ENCODE measurements around the gene PELI3. TPM values are rescaled to one million over a fixed set of nuclear protein-coding genes. Genes with fewer than 3 reads are reported as not detected.

Gene PELI3
- total and polyA plus RNA-seq, 10 of the 15 experiments (the other 5 are each of a cell fraction or from before 2014, with no cell fraction given), result 0.14 to 1.5 (median 0.66) TPM

DNA sequence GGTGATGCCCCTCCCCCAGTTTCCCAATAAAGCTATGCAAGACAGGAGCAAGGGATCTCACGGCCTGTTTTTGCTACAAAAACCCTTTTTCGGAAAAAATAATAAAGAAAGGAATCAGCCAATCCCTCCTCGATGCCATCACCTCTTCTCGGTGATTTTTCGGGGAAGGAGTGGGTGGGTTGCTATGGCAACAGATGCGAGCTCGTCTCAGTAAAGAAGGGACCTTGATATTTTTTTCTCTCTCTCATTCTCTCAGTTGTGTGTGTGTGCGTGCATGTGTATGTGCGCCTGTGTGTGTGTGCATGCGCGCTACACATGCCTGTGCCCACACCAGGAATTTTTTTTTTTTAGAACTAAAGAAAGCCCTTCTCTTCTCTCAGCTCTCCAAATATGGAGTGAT is 49.7 kb upstream of the PELI3 start:
- ATAC-seq, result no peak
- ChIA-PET CTCF (interaction anchor here (0.5 to 2.0 kb wide), 9 partner anchors 14 to 505 kb away, joined by 3 to 18 read pairs (median 4); partner anchors contain the start of genes DPP3 and MRPL11), POLR2A (no interaction called here), RAD21 (ENCODE audit: unreplicated experiment) (interaction anchor here (1.6 kb wide), 1 partner anchor 128 kb away, joined by 6 read pairs; the partner anchor contains the start of gene YIF1A), SMC1A (ENCODE audit: uncharacterized antibody, unreplicated experiment) (interaction anchor here (0.7 to 1.5 kb wide), 2 partner anchors 8 to 10 kb away, joined by 3 to 5 read pairs; no protein-coding TSS in a partner anchor)
- H3K27ac ChIP-seq (ENCODE audit: control insufficient read depth, insufficient read depth), result no peak overlapping the region
- H3K27me3 ChIP-seq (replicated peaks in 1 of 2; ENCODE audit: control insufficient read depth in 2 of 2, insufficient read depth in 2 of 2, low read length in 1 of 2), result peaks cover 0 to 8% of the 10 kb centered on the region in 2 experiments; a peak in 2 of 4 replicates
- H3K36me3 ChIP-seq (ENCODE audit: control insufficient read depth in 2 of 2, insufficient read depth in 2 of 2, low read length in 1 of 2), result no peaks in the 10 kb centered on the region
- no peak overlapping the region for H2AFZ ChIP-seq (ENCODE audit: control insufficient read depth, low read depth, low read length)
- BruUV-seq (replicated peaks), result no TSS peak
- no peaks in the 10 kb centered on the region for H3K79me2 ChIP-seq (ENCODE audit: control insufficient read depth, insufficient read depth, low read length)
- H3K4me3 ChIP-seq, result no peak overlapping the region
- H3K4me2 ChIP-seq (ENCODE audit: control insufficient read depth, insufficient read depth), result no peak overlapping the region
- no peak for DNase-seq (ENCODE audit: low read depth, low spot score)
- peaks cover 3% of the 10 kb centered on the region; the same call in 1 of the 2 replicates for H3K4me1 ChIP-seq (ENCODE audit: control insufficient read depth, insufficient read depth, low read length)
- H4K20me1 ChIP-seq (ENCODE audit: control insufficient read depth, insufficient read depth), result peaks cover 4% of the 10 kb centered on the region; the same call in 1 of the 2 replicates
- WGBS (ENCODE audit: insufficient coverage, insufficient replicate concordance, low lambda C conversion rate, missing lambda C conversion rate), result 17% methylated on average over 11 of the region's 11 CpGs
- H3K9ac ChIP-seq (ENCODE audit: control insufficient read depth, insufficient read depth, low read length), result no peak overlapping the region
- in situ Hi-C loops (cut with MboI), result no loop called here
- no peak for FAIRE-seq
- intact Hi-C loops (cut with micrococcal nuclease; ENCODE audit: unreplicated experiment), result no loop called here
- TF ChIP-seq BMI1 (IDR thresholded peaks at IDR 0.05; ENCODE audit: borderline replicate concordance) (peak; percentile 72; the same call in 1 of the 2 replicates), EGR1 (IDR thresholded peaks at IDR 0.05; ENCODE audit: borderline replicate concordance in 1 of 2, low read depth in 2 of 2, low read length in 2 of 2) (peak in 1 of 2 experiments; percentile 58; a peak in 1 of 3 replicates), PAX8 (IDR thresholded peaks at IDR 0.05) (no peak)
- H3K9me3 ChIP-seq (replicated peaks; ENCODE audit: control insufficient read depth, insufficient read depth, low read length), result no peaks in the 10 kb centered on the region; the same call in 2 of the 3 replicates

DNA sequence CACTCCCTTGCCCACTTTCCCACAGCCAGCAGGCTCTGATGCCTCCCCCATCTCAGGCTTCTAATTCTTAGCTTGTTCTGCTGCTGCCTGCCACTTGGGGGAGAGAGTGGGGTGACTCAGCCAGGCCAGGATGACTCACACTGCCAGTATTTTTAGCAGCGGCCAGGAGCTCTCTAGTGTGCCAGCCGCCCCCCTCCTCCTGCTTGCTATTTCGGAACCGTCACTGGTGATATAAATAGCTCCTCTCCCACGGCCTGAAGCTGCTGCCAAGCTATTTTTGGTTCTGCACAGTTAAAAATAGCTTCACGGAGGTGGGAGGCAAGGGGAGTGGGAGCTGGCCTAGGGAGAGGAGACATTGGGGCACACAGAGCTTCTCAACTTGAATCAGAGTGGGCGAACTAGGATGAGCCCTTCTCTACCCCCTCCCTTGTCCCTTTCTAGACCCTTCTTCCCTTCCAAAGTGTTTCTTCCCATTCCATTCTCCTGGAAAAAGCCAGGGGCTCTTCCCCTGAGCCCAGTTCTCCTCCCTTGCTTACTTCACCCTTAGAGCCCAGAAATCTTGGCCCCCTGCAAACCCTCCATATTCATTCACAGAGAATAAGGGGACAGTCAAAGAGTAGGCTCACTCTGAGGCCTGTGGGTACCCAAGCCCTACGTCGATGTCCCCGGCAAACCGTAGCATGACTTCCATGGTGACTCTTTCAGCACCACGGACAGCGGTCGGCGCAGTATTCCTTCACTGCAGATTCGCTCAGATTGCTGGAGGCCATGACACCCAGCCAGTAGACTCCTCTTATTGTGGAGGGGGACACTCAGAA is 48.3 kb upstream of the PELI3 start:
- Histone ChIP-seq H3K9me3 (replicated peaks; ENCODE audit: control insufficient read depth, insufficient read depth, low read length) (no peaks in the 10 kb centered on the region; the same call in 2 of the 3 replicates), H3K4me2 (ENCODE audit: control insufficient read depth, insufficient read depth) (no peak overlapping the region), H3K9ac (ENCODE audit: control insufficient read depth, insufficient read depth, low read length) (no peak overlapping the region), H3K27ac (ENCODE audit: control insufficient read depth, insufficient read depth) (no peak overlapping the region), H3K4me3 (no peak overlapping the region), H3K4me1 (ENCODE audit: control insufficient read depth, insufficient read depth, low read length) (peaks cover 3% of the 10 kb centered on the region; the same call in 1 of the 2 replicates), H2AFZ (ENCODE audit: control insufficient read depth, low read depth, low read length) (no peak overlapping the region), H4K20me1 (ENCODE audit: control insufficient read depth, insufficient read depth) (peaks cover 4% of the 10 kb centered on the region; the same call in 1 of the 2 replicates), H3K36me3 (ENCODE audit: control insufficient read depth in 2 of 2, insufficient read depth in 2 of 2, low read length in 1 of 2) (no peaks in the 10 kb centered on the region), H3K79me2 (ENCODE audit: control insufficient read depth, insufficient read depth, low read length) (no peaks in the 10 kb centered on the region), H3K27me3 (replicated peaks in 1 of 2; ENCODE audit: control insufficient read depth in 2 of 2, insufficient read depth in 2 of 2, low read length in 1 of 2) (peaks cover 0 to 8% of the 10 kb centered on the region in 2 experiments; a peak in 2 of 4 replicates)
- 9% methylated on average over 16 of the region's 16 CpGs for WGBS (ENCODE audit: insufficient coverage, insufficient replicate concordance, low lambda C conversion rate, missing lambda C conversion rate)
- DNase-seq (ENCODE audit: low read depth, low spot score) (peak; percentile 21), FAIRE-seq (no peak), ATAC-seq (peak; percentile 93)
- in situ Hi-C loops (cut with MboI) (no loop called here), intact Hi-C loops (cut with micrococcal nuclease; ENCODE audit: unreplicated experiment) (no loop called here)
- ChIA-PET SMC1A (ENCODE audit: uncharacterized antibody, unreplicated experiment) (interaction anchor here (0.9 to 1.5 kb wide), 5 partner anchors 9 to 260 kb away, joined by 3 to 5 read pairs (median 4); partner anchors contain the start of gene MRPL11), POLR2A (no interaction called here), RAD21 (ENCODE audit: unreplicated experiment) (interaction anchor here (0.6 to 1.7 kb wide), 9 partner anchors 11 to 260 kb away, joined by 3 to 10 read pairs (median 4); partner anchors contain the start of genes DPP3, MRPL11, PELI3 and RBM4B), CTCF (interaction anchor here (0.5 to 1.8 kb wide), 12 partner anchors 9 to 260 kb away, joined by 3 to 18 read pairs (median 5); partner anchors contain the start of genes DPP3, MRPL11 and RBM4B)
- BruUV-seq (replicated peaks), result no TSS peak
- TF ChIP-seq ATF7 (IDR thresholded peaks at IDR 0.05; ENCODE audit: low read depth), result 0 out of 2 replicates have a peak, but pooled peaks have one; percentile 11
- peak; percentile 95 for TF ChIP-seq MEF2B (IDR thresholded peaks at IDR 0.05; ENCODE audit: partially characterized antibody, poor library complexity, severe bottlenecking)
- no peak for TF ChIP-seq NRF1 (conservative IDR thresholded peaks at IDR 0.05; ENCODE audit: low read depth, low read length)
- no peak for TF ChIP-seq EP300 (IDR thresholded peaks at IDR 0.05; ENCODE audit: borderline replicate concordance in 1 of 2, control insufficient read depth in 1 of 2, low read depth in 2 of 2, low read length in 2 of 2)
- TF ChIP-seq EGR1 (IDR thresholded peaks at IDR 0.05; ENCODE audit: borderline replicate concordance in 1 of 2, low read depth in 2 of 2, low read length in 2 of 2), result 0 out of 3 replicates have a peak, but pooled peaks of 1 of the 2 experiments have one; percentile 9
- TF ChIP-seq, protein P1, sequence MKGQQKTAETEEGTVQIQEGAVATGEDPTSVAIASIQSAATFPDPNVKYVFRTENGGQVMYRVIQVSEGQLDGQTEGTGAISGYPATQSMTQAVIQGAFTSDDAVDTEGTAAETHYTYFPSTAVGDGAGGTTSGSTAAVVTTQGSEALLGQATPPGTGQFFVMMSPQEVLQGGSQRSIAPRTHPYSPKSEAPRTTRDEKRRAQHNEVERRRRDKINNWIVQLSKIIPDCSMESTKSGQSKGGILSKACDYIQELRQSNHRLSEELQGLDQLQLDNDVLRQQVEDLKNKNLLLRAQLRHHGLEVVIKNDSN (IDR thresholded peaks at IDR 0.05; ENCODE audit: borderline replicate concordance, extremely low read length, insufficient read depth, low read depth, low read length), result no peak
- TF ChIP-seq CREM (IDR thresholded peaks at IDR 0.05; ENCODE audit: low read depth), result no peak; the same call in 1 of the 2 replicates
- no peak for TF ChIP-seq POU2F2 (IDR thresholded peaks at IDR 0.05; ENCODE audit: borderline replicate concordance, low read depth, low read length)
- TF ChIP-seq BCL11A (IDR thresholded peaks at IDR 0.05; ENCODE audit: low read depth, low read length), result peak; percentile 82
- no peak for TF ChIP-seq ZZZ3 (IDR thresholded peaks at IDR 0.05; ENCODE audit: control insufficient read depth, insufficient read length, low read depth)
- TF ChIP-seq RUNX3 (IDR thresholded peaks at IDR 0.05; ENCODE audit: low read length), result peak; percentile 27; the same call in 1 of the 2 replicates

Data from GM12878 (cell line).